Left renal cortex interstitium (tissue), 4 donors: ENCODE results near the gene PLCB1. TPM values are rescaled to one million over a fixed set of nuclear protein-coding genes. Genes with fewer than 3 reads are reported as not detected.
A peak's percentile ranks its signal among the peaks of the same experiment; 100 is the strongest.
"Not testable (repeated sequence)": the region's sequence is repeated elsewhere in the genome, so short reads cannot be mapped to it uniquely, and the experiment has no call there.

Experiments
- DNase-seq, 4 donors: peaks; one replicate each; pipeline ENCODE4 v3.0.0-alpha.2; 2013; ENCODE audit warnings: low read depth in 4 of 4, low spot score in 2 of 4, missing footprints in 1 of 4
- polyA plus RNA-seq, 4 donors: library from polyadenylated mRNA; unstranded; fragments of 120-200 nt; gene quantifications; one replicate each; pipeline ENCODE4 v1.2.1, GENCODE V29; 2013; ENCODE audit not compliant: insufficient read length in 4 of 4

PLCB1 gene
- polyA plus RNA-seq, 4 donors = 35.5 to 66.8 (median 41.4) TPM

DNA sequence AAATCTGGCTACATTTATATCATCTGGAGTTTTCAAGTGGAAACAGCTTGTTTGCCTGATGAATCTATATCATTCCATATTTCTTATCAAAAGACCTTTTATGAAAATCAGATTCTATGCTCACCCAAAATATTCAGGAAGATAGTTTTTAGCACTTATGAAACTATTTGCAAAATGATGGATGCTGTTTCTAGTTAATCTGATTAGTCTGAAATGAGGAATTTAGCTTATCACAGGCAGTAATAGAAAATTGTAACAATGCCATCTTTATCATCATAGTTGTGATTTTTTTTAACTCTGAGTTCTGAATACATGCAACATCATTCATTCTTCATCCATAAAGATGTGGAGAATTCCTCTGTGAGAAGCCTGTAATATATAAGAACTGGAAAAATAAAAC lies 229.7 kb downstream of the PLCB1 start:
- no peak for DNase-seq

DNA sequence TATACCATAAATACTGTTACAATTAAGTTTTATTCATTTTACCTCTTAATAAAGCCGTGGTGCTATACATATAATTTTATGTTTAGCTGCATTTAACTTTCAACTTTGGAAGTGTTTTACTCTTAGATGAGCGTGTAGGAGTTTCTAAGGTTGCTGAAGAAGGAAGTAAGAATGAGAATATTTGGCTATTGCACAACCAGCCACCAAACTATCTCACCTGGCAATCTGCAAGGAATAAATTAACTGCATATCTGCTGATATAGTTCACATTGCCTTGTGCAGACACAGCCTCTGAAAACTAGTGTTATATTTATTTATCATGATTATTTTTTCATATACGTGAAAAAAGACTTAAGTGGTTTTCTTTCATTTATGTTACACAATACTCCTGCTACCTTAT lies 230.4 kb downstream of the PLCB1 start:
- no peak for DNase-seq

GRCh38 chr20:8363970-8364733 lies 232.1 kb downstream of the PLCB1 start:
- no peak for DNase-seq

DNA sequence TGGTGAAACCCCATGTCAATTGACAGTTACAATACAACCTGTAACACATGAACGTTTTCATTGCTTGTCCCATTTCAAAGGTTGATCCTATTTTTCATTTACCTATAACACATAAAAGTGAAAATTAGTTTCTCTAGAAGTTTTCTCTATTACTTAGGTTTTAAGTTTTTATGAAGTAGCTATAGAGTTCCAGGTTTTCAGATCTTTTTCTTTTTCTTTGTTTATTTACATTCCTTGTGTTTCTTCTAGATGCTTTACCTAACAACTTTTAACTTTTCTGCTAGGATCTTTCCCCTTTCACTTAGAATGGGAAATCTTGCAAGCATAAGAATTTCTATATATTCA lies 232.6 kb downstream of the PLCB1 start:
- no peak for DNase-seq

DNA sequence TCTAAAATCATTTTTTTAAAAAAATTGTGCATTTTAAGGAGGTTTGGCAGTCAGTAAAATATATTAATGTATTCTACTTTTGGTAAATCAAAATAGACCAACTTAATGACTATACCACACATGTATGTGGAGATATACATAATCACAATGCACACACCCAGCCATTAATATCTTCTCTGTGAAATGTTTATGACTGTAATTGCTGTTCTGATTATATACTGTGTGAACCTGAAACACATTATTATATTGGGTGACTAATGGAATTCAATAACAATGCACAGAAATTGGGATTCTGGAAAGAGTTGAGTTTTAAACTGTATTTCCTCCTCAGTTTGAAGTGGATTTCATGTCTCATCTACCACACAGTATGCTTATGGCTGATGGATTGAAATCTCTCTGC lies 233.6 kb downstream of the PLCB1 start:
- DNase-seq = no peak

DNA sequence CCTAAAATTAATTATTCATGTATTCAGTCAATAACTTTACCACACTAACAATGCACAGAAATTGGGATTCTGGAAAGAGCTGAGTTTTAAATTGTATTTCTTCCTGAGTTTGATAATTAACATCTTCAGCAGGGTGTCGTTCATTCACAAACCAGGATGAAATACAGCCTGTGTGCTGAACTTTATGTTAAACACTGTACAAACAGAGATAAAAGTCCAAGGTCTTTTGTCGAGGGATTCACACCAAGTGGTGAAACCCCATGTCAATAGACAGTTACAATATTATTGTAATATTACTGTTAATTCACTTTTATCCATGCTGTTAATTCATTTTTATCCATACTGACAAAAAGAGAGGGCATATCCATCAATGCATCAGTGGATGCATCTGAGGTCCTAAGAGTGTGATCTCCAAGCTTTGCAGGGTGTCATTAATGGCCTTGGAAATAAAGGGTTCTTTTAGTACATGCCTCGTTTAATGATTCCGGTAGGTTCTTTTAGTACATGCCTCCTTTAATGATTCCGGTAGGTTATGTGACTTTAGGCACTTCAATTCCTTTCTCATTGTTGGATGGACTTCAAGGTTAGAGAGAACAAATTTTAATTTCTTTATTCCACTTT lies 234.3 kb downstream of the PLCB1 start:
- DNase-seq = no peak

DNA sequence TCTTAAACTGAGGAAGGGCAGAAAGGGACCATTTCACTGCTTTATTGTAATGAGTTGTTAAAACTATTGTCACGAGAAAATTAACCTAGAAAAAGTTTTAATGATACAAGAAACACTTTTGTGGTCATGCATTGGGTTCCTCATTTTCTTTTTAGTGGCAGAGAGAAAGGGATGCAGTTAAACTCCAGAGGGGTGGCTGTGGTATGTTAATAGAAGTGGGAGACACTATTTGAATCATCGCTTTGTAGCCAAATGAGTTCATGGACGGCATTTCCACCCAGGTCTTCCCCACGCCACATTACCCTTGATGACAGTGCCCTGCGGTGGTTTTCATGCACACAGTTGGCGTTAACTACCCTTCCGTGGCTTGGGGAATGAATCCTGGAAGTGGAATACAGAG lies 235.6 kb downstream of the PLCB1 start:
- DNase-seq = no peak

DNA sequence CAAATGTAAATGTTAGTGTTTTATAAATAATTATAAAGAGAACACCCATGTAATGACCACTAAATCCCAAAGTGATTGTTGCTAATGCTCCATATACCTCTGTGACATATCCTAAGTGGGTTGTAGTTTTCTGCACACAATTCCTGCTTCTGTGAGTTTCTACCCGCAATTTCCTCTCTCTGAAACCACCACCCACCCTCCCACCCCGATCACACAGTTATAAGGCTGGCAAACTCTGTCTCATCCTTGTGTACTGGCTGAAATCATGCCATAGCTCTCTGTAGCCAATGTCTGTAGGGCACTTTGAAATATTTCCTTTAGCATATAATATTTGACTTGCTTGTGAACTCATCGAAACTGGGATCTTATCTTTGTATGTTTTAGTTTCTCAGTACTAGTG lies 236.6 kb downstream of the PLCB1 start:
- no peak for DNase-seq

DNA sequence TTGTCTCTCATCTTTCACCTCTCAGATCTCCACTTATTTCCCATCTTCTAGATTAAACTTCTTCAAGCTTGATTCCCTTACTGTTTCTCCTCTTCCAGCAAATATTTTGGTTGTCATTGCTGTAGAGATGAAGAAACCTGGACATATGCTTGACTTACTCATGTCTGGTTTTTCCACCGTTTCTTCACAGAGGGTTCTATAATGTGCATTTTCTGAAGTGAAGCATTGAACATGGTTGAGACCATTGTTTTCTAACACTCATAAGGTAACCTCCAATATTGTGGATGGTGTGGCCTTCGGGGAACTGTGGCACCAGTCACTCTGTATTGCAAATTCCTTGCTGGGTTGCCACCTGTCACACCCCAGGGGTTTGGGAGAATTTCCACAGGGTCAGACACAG lies 237.2 kb downstream of the PLCB1 start:
- no peak for DNase-seq

DNA sequence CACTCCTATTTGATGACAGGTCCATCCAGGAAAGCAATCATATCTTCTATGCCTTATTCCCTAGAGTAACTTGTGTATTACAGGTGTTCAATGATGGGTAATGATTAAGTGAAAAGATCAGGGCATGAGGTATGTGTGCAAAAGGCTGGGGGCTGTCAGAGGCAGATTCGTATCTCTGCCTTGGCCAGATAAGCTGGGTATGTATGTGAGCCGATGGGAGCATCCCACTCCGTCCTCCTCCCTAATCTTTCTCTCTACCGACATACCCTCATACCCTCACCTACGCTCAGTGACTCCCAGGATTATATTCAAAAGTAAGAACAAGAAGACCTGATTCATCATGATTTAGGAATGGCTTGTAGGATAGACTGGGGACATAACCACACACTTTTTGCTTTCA lies 238.7 kb downstream of the PLCB1 start:
- no peak for DNase-seq

DNA sequence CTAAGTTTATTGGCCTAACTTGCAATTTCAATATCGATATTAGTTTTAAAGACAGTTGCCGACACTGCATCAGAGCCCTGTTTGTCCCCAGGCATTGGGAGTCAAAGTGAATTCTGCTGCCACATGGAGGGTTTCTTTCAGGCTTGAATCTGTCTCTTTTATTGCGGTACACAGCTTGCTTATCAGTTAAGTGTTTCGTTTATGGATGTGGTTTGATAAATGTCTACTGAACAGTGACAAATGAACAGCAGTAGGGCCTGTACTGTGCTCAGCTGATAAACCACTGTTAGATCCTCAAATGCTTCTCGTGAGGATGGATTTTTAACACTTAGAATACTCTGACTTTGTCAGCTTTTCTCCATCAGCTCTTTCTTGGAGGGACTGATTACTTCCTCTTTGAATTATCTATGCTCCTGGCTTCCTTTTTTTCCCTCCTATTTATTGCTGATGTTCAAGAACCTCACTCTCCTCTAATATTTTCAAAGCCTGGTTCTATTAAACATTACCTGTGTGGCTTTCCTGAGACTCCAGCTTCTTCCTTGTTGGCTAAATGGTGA lies 240.8 kb downstream of the PLCB1 start:
- no peak for DNase-seq

DNA sequence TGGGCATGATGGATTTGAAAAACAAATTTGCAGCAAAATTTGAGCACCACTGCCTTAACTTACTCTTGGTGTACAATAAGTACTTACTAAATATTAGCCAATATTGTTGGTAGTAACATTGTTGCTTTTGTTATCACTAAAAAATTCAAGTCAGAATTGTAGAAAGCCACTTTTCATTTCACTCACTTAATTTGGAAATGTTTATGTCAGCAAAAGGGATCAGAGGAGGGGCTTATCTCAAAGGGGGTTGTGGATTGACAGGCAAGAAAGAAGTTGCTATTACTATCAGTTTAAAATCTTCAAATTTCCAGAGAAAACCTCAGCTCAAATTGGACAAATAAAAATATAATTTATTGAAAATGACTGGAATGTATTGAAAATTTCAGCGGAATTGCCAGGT lies 241.5 kb downstream of the PLCB1 start:
- no peak for DNase-seq

GRCh38 chr20:8375898-8376297 lies 243.8 kb downstream of the PLCB1 start:
- DNase-seq = no peak

DNA sequence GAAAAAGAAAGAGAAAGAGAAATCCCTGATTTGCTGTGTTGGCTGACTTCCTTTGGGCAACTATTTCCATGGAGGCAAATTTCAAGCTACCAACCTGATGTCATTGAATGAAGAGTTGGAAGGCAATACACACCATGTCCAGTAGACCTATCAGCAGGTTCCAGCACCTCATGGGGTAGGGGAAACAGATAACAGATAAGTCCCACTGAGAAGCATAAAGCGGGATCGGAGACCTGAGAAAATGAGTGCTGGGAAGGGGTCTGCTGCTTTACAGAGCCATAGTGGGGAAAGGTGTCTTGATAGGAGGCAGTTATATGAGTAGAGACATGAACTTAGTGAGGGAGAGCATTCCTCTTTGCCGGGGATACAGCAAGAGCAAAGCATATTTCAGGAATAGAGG lies 244.9 kb downstream of the PLCB1 start:
- no peak for DNase-seq

DNA sequence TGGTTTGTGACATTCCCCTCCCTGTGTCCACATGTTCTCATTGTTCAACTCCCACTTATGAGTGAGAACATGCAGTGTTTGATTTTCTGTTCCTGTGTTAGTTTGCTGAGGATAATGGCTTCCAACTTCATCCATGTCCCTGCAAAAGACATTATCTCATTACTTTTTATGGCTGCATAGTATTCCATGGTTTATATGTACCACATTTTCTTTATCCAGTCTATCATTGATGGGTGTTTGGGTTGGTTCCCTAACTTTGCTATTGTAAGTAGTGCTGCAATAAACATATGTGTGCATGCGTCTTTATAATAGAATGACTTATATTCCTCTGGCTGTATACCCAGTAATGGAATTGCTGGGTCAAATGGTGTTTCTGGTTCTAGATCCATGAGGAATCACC lies 247.1 kb downstream of the PLCB1 start:
- DNase-seq = not testable (repeated sequence)

DNA sequence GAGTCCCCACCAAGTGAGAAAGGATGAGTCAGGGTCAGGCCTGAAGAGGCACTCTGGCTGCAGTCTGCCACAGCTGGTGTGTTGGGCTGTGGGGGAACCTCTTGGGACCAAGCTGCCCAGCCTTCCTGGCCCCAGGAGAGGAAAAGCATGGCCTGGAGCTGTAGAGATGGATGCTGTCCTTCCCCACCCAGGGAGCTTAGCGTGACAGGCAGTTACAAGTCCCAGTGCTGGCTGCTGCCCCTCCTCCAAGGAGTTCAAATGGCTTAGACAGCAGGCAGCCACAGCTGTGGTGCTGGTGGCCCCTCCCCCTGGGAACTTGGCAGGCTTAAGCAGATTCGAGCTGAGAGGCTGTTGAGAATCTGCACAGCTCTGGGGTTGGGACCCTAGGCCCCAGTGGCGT lies 253.2 kb downstream of the PLCB1 start:
- DNase-seq = no peak

- no peak for DNase-seq
These were observed 254.9 kb downstream of the PLCB1 start for GRCh38 chr20:8386991-8387390.

DNA sequence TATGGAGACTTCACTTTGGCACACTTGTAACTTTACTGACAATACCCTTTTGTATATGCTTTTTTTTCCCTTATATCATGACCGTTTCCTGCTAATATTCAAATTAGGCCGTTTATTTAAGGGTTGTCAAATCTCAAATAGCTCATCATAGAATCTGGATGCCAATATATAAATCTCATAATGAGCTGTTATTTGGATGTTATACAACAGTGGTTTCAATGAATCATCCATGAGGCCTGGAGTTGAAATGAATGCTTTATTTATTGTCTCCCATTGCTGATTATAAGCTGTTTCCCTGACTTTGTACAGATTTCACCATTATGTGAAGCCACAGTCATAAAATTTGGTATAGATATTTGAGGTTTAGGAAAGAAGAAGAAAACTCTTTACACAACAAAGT lies 256.1 kb downstream of the PLCB1 start:
- DNase-seq = no peak

DNA sequence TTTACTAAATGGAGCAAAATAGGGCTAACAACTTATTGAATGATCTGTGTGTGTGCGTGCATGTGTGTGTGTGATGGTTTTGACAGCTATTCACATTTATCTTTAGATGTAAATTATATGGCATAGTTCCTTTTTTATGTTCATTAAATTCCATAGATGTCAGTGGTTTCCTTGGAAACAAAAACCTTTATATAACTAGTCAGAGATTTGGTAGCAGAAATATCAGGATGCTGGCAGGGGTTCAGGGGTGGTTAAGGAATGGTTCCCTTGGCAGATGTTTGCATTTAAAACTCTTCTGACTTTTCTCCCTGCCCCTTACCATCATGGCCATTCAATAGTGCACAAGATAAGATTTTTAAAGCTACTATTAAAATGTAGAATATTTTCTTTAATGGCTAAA lies 256.6 kb downstream of the PLCB1 start:
- DNase-seq = no peak

- peak in 3 of 4 donors; percentile 29 to 41 (median 30) for DNase-seq
These were observed 257.4 kb downstream of the PLCB1 start for GRCh38 chr20:8389381-8390036.

DNA sequence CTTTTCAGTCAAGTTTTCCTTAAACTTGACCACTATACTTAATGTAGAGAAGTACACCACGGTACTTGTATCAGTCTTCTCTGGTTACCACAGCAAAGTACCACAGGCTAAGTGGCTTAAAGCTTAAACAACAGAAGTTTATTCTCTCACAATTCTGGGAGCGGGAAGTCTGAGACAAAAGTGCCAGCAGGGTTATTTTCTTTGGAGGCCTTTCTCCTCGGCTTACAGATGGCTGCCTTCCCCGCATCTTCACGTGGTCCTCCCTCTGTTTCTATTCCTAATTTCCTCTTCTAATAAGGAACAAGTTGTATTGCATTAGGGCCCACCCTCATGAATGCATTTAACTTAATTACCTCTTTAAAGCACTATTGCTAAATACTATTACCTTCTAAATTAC lies 258.0 kb downstream of the PLCB1 start:
- no peak for DNase-seq

GRCh38 chr20:8390500-8390899 lies 258.4 kb downstream of the PLCB1 start:
- no peak for DNase-seq
